Fibroblast of the aortic adventitia (primary cell): ENCODE measurements around the gene ALPP. TPM values are rescaled to one million over a fixed set of nuclear protein-coding genes. Genes with fewer than 3 reads are reported as not detected.

Source experiments
- DNase-seq: peaks from one replicate; pipeline ENCODE4 v3.0.0-alpha.2; 2010; ENCODE audit warnings: low read depth
- H3K4me3 ChIP-seq: 2 replicates; pipeline ENCODE4 v1.5.1; 2011; ENCODE audit warnings: low read depth, mild to moderate bottlenecking, control low read depth, low read length, moderate library complexity
- total RNA-seq: library from RNA; depleted of rRNA; stranded (reverse); fragments of >200 nt; gene quantifications from 2 replicates; pipeline ENCODE4 v1.2.3, GENCODE V29; 2012; ENCODE audit warnings: low replicate concordance
- TF ChIP-seq, protein P1 (sequence below): IDR thresholded peaks from 2 replicates; pipeline ENCODE4 v1.5.1; 2011; ENCODE audit warnings: mild to moderate bottlenecking, low read length, control low read depth, inconsistent platforms; ENCODE audit not compliant: insufficient read depth

Gene ALPP
- total RNA-seq, 1 donor, result not detected

DNA sequence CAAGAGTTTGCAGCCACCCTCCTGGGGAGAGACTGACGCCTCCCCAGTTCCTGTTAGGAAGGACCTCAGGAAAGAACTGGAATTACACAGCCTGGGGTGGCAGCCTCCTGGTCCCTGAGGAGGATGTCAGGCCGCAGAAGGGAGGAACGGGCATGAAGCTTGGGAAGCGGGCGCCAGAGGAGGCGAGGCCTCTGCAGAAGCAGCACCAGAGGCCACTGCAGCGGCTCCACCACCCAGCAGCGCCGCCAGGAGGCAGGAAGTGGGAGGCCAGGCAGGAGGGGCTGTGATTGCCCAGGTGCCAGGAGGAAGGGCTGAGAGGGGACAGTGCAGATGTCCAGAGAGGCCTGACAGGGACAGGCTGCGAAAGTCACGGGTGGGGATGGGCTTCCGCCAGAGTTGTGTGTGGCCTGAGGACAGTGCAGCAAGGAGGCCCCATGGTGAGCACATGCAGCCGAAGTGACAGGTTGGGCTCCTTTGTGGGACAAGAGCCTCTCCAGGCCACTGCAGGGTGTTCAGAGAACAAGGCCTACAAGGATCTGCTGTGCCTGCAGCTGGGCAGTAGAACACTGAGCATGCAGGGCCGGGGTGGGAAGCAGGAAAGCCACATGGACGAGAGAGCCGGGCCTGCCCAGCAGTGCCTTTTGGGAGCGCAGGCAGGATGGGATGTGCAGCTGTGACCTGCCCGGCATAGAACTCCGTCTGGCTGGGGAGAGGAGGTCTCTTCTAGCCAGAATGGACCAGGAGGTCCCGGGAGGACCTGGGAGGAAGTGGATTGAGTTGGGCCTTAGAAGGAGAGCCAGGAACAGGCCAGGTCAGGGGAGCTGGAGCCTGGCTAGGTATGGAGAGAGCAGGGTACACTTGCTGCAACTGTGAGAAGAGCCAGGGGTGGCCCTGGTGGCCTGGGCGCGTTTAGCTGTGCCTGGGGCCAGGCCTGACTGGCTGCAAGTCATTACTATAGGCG is 39.1 kb upstream of the ALPP start:
- no peak overlapping the region for H3K4me3 ChIP-seq
- TF ChIP-seq, protein P1, sequence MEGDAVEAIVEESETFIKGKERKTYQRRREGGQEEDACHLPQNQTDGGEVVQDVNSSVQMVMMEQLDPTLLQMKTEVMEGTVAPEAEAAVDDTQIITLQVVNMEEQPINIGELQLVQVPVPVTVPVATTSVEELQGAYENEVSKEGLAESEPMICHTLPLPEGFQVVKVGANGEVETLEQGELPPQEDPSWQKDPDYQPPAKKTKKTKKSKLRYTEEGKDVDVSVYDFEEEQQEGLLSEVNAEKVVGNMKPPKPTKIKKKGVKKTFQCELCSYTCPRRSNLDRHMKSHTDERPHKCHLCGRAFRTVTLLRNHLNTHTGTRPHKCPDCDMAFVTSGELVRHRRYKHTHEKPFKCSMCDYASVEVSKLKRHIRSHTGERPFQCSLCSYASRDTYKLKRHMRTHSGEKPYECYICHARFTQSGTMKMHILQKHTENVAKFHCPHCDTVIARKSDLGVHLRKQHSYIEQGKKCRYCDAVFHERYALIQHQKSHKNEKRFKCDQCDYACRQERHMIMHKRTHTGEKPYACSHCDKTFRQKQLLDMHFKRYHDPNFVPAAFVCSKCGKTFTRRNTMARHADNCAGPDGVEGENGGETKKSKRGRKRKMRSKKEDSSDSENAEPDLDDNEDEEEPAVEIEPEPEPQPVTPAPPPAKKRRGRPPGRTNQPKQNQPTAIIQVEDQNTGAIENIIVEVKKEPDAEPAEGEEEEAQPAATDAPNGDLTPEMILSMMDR, result no peak
- DNase-seq, result no peak

DNA sequence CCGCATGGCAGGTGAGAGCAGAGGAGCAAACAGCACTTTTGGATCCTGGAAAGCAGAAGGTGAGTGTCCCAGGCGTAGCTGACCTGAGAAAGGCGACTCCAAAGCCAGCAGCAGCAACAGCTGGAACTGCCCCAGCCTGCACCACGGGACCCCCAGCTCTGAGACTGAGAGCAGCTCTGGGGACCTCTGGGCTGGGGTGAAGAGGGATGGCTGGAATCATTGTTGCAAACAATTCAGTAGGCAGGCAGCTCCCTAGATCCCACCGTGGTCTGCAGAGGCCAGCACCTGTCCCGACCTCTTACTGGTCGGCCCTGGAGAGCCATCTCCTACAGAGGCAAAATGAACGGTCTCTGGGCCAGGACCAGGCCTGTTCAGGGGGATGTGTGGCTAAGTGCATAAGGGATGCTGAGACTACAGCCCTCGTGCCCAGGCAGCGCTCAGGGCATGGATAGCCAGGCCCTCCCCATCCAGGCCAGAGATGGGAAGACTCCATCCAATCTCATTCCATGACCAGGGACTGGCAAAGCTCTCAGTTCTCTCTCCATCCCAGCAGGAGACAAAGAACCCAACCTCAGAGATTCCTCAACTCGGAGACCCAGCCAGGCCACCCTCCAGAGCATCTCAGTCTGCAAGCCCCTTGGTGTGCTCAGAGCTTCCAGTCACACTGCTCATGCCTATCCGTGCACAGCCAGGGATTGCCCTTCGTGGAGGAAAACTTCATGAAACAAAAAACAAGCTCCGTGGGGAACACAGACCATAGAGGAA is 38.2 kb upstream of the ALPP start:
- TF ChIP-seq, protein P1, result no peak

DNA sequence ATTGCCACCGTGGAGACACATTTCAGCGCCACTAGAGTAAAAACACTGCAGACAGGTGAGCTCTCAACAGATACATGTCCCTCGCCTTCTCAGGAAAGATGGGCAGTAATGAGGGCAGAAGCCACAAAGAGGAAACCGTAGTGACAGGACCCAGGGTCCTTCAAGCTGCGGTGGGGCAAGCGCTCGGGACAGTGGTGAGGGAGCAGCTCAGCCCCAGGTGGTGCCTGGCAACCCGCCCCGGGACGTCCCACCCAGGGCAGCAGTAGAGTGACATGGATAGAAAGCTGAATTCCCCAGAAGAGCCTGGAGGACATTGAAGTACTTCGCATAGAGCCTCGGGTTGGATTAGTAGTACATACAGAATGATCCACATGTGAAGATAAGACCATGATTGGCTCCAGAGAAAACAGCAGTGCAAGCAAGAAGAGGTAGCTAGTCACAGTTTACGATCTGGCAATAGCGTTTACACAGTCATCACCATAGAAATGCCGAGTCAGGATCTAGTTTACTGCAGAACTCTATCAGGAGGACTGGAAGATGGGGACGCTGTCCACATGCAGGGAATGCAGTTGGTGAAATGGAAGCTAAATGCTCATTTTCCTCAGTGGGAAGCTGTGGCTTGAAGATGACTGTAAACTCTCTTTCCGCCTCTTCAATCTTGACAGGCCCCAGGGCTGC is 37.4 kb upstream of the ALPP start:
- no peak for DNase-seq
- no peak overlapping the region for H3K4me3 ChIP-seq
- TF ChIP-seq, protein P1, result no peak

More for the DNA sequence above, 38.2 kb upstream of the ALPP start:
- H3K4me3 ChIP-seq, result no peak overlapping the region
- DNase-seq, result no peak

DNA sequence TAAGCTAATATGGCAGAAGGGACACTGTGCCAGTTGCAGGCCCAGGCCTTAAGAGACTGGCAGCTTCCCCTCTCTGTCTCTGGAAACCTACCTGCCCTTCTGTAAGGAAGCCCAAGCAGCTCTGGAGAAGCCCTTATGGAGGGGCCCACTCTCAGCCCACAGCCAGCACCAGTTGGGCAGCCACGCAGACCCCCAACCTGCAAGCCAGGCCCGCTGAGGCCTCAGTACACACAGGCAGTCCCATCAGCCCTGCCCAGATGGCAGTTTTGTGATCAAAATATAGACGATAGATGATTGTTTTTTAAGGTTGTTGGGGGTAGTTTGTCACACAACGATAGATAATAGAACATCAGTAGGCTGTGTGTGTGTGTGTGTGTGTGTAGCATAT is 36.8 kb upstream of the ALPP start:
- DNase-seq, result no peak
- H3K4me3 ChIP-seq, result no peak overlapping the region
- TF ChIP-seq, protein P1, result no peak

DNA sequence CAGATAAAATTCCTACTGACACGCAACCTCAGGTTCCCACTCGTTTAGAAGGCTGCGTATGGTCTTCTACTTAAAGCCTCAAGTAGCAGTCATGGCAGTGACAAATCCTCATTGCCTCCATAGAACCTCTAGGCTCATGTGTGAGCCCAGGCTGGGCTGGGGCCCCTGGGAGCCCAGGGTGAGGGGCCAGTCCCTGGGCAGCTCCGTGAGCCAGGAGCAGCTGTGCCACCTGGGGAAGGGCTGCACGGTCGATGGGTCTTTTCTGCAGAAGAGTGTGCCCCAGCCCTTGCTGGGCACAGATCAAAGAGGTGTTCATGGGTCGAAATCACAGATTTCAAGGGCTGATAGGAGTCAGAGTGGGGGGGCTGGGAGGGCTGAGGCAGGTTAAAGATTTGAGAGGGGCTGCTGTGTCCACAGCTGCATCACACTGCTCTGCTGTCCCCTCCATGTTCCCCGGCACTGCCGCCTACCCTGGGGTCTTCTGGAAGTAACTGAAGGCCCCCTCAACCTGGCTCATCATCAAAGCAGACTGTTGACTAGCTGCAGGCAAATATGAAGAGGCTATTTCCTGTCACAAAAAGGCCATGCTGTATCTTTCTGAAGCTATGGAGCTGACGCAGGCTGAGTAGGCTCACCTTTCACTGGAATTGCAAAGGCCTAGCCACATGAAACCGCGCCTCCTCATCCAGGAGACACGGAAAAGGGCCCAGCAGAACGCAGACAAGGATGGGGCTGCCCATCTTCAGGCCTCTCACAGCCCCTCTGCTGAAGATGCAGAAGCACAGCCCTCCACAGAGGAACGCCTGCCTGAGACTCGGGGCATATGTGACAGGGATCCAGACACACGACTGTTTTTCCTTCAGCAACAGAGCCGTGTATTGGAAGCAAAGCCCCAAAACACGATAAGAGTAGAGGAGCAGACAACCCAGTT is 35.7 kb upstream of the ALPP start:
- H3K4me3 ChIP-seq, result no peak overlapping the region

More for the DNA sequence above, 35.7 kb upstream of the ALPP start:
- DNase-seq, result no peak
- TF ChIP-seq, protein P1, result no peak
